GM12865 (cell line): ENCODE results near the gene TRAF2.

Experiments
- DNase-seq: peaks from one replicate; pipeline ENCODE4 v3.0.0; 2010; ENCODE audit warnings: low read depth
- H3K4me3 ChIP-seq: 2 replicates; pipeline ENCODE4 v1.5.1; 2011; ENCODE audit warnings: mild to moderate bottlenecking, low read depth, low read length, control low read depth
- TF ChIP-seq, protein P1 (sequence below): IDR thresholded peaks from 2 replicates; pipeline ENCODE4 v1.5.1; 2011; ENCODE audit warnings: low read length, control low read depth, low read depth, inconsistent platforms; ENCODE audit not compliant: insufficient read depth; ENCODE audit errors: missing control alignments

Gene TRAF2

DNA sequence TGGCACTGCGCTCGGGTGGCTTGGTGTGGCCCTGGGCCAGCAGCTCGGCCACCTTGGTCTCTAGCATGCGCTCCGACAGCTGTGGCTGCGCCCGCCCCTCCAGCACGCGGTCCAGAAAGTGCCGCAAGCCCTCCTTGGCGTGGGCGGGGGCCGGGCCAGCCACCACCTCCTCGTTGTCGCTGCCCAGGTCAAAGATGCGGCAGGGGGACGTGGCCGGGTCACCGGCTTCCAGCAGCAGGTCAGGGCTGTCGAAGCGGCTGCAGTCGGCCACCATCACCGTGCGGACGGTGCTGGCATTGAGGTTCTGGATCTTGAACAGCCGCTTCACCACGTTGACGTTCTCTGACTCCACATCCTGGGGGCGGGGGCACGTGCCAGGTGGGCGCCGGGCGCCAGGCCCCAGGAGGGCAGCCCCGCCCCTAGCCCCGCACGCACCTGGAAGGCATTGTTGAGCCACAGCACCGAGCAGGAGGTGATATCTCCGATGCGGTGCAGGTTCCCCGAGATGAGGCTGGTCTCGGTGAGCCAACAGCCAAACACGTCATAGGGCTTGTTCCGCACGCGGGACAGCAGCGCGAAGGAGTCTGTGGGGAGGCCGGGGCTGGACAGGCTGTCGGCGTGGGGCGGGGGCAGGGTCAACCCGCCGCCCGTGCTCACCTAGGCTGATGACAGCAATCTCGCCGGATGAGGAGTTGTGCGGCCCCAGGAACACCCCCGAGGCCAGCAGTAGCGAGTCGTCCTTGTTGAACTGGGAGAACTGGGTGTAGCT, 56.0 kb downstream of the TRAF2 start:
- H3K4me3 ChIP-seq = no peak overlapping the region
- TF ChIP-seq, protein P1, sequence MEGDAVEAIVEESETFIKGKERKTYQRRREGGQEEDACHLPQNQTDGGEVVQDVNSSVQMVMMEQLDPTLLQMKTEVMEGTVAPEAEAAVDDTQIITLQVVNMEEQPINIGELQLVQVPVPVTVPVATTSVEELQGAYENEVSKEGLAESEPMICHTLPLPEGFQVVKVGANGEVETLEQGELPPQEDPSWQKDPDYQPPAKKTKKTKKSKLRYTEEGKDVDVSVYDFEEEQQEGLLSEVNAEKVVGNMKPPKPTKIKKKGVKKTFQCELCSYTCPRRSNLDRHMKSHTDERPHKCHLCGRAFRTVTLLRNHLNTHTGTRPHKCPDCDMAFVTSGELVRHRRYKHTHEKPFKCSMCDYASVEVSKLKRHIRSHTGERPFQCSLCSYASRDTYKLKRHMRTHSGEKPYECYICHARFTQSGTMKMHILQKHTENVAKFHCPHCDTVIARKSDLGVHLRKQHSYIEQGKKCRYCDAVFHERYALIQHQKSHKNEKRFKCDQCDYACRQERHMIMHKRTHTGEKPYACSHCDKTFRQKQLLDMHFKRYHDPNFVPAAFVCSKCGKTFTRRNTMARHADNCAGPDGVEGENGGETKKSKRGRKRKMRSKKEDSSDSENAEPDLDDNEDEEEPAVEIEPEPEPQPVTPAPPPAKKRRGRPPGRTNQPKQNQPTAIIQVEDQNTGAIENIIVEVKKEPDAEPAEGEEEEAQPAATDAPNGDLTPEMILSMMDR = no peak
- DNase-seq = no peak

DNA sequence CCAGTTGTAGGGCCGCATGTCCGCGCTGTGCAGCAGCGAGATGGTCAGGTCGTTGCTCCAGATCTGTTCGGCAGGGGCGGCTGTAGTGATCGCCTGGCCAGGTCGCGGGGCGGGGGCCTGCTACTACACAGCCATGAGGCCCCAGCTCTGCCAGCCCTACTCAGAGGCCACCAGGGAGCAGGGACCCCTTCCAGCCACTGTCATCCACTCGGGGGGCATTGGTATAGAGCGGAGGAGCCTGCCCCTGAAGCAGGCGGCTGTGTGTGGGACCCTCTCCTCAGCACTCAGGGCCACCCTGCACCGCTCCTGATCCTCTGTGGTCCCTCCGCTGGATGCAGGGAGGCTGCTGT, 56.5 kb downstream of the TRAF2 start:
- TF ChIP-seq, protein P1 = no peak
- no peak for DNase-seq
- H3K4me3 ChIP-seq = peak overlapping the region; percentile 94

DNA sequence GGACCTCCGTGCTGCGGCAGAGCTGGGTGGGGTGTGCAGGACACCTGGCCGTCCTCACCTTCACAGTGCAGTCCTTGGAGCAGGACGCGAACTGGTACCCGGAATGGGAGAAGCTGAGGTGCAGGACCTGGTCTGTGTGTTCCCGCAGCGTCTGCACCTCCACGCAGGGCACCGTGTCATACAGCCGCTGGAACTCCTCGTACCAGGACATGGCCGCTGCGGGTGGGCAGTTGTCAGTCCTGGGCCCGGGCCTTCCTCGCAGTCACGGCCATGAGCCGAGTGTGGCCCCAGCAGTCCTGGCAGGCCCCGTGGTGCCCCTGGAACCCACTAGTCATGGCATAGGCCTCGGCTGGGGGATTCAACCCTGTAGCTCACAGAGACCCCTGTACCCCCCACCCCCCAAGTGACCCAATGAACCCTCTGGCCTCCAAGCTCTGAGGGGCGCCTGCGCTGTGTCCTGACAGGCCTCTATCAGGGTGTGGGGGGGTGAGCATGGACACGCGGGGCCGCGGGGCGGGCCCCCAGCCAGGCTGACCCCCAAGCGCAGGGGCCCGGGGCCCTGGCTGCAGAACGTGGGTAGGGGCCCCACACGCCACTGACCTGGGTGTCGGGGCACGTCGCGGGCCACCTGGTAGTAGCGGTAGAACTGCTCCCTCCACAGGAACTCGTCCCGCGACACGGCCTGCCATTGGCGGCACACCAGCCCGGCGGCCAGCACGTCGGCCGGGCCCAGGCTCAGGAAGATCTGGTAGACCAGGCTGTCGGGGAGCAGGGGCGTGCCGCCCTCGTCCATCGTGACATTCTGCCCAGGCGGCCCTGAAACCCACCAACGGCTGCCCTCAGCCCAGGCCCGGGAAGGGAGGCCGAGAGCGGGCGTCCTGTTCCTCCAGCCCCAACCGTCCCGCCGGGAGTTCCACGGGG, 57.2 kb downstream of the TRAF2 start:
- TF ChIP-seq, protein P1 = no peak
- DNase-seq = peak; percentile 63
- H3K4me3 ChIP-seq = peak overlapping the region; percentile 94

DNA sequence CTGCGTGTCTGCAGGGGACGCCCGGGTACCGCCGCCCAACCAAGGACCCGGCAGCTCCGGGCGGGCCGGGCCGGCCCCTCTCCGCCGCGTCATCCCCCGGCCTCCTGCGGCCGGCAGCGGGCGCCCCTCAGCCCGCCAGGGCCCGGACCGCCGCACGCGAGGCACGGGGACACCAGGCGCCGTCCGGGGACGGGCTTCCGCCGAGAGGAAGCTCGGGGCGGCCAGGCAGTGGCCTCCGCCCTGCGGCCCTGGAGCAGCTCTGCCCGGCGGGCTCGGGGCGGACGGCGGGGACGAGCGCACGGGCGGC, 57.8 kb downstream of the TRAF2 start:
- TF ChIP-seq, protein P1 = peak; percentile 19
- peak overlapping the region; percentile 94 for H3K4me3 ChIP-seq
- DNase-seq = no peak

DNA sequence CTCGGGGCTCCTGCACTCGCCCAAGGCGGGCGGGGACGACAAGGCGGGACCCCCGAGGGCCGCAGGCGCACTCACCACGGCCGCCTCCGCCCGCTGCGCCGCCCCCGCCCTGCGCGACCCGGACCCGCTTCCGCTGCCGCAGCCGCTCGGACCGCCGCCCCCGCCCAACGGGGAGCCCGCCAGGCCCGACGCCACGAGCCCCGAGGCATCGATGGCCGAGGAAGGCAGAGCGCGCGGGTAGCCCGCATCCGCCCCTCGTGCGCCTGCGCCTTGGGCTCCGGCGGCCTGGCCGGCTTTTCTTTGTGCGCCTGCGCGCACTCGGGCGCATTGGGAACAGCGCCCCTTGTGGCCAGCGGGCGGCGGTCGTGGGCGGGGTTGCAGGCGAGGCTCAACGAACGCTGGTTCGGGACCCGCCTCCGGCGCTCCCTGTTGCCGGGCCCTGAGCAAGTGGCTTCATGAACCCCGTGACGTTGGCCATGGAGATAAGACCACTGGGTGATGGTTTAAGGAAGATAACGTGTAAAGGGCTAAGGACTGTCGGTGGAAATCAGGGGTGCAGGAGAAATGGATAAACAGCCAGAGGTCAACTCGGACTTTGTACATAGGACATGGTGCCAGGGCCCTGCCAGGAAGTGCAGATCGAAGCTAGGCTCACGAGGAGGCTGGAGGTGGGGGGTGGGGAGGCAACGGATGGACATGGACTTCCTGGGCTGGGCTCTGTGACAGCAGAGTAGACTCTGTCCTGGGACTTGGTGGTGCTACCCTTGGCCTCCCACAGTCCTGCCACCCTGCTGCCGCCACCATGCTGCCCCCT, 58.4 kb downstream of the TRAF2 start, which contains the start of the genes C8G and FBXW5:
Gene C8G, plus strand, starts transcription at position 725 of the 814 bp plus-strand sequence. Its CDS starts 78 bp downstream, at position 803.
Gene FBXW5, minus strand, starts transcription at position 220 of the 814 bp plus-strand sequence. CDS start 655 bp downstream, outside the sequence.
- TF ChIP-seq, protein P1 = peak; percentile 91
- peak; percentile 97 for DNase-seq
- peak within 1 kb of the TSS; percentile 94 for H3K4me3 ChIP-seq
